ENCODE measurements around the gene AIRE. TPM values are rescaled to one million over a fixed set of nuclear protein-coding genes. Genes with fewer than 3 reads are reported as not detected.
"Not testable (repeated sequence)": the region's sequence is repeated elsewhere in the genome, so short reads cannot be mapped to it uniquely, and the experiment has no call there.

AIRE gene
- total RNA-seq, 1 experiment from 2014 or later = 0.17 TPM

DNA sequence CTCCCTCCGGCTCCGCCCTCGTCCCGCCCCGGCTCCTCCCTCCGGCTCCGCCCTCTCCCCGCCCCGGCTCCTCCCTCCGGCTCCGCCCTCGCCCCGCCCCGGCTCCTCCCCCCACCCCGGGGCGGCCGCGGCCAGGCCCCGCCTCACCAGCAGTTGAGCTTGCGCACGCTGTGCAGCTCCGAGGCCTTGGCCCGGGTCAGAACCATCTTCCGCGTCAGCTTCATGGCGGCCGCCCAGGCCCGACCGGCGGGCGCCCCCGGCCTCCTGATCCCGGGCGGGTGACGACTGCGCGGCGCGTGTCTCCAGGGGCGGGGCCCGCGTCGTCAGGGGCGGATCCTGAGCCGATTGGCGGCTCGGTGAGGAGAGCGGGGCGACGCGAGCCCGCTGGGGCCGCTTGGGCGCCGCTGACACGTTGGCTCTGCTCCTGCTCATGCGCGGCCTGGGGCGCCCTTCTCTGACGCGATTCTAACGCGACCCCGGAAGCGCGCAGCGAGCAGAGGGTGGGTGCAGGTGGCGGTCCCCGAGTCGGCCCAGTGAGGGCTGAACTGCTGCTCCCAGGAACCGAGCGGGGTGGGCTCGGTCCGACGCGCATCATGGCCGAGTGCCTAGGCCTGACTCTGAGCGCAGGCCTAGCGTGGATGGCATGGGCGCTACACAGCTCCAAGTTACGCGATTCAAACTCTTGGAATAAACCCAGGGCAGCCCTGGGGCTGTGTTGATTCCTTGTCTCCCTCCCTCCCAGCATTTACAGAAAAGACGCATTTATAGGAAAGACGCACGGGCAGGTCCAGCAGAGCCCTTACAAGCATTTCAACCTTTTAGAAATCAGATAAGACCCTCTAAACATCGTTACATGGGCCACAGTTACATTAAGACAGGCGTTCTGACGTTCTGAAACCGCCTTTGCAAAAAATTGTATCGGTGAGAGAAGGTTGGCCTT is 53.6 kb downstream of the AIRE start, which contains the start of gene CFAP410:
CFAP410 (minus strand) TSS at position 420 of the 940 bp plus-strand sequence; CDS start at position 224, 196 bp downstream.
- no peak within 1 kb of the TSS for H2BK120ac ChIP-seq (ENCODE audit: low read depth, low read length, poor library complexity, severe bottlenecking)
- Mint-ChIP-seq H3K27ac (peak within 1 kb of the TSS; percentile 90 to 97 (median 94)), H3K27me3 (ENCODE audit: low read depth) (no peaks in the 10 kb centered on the region), H3K4me3 (peak within 1 kb of the TSS; percentile 79 to 87), H3K36me3 (ENCODE audit: insufficient read depth in 1 of 3, low read depth in 3 of 3) (peaks cover 0 to 5% (median 0%) of the 10 kb centered on the region in 3 experiments; a peak in 1 of 7 replicates), H3K4me1 (peaks cover 29 to 40% of the 10 kb centered on the region in 2 experiments), H3K9me3 (no peaks in the 10 kb centered on the region)
- no peak within 1 kb of the TSS for H3K4ac ChIP-seq (ENCODE audit: low read depth, low read length)
- no peak within 1 kb of the TSS for H2BK20ac ChIP-seq (ENCODE audit: low read depth, low read length, poor library complexity, severe bottlenecking)
- TF ChIP-seq, protein P1, sequence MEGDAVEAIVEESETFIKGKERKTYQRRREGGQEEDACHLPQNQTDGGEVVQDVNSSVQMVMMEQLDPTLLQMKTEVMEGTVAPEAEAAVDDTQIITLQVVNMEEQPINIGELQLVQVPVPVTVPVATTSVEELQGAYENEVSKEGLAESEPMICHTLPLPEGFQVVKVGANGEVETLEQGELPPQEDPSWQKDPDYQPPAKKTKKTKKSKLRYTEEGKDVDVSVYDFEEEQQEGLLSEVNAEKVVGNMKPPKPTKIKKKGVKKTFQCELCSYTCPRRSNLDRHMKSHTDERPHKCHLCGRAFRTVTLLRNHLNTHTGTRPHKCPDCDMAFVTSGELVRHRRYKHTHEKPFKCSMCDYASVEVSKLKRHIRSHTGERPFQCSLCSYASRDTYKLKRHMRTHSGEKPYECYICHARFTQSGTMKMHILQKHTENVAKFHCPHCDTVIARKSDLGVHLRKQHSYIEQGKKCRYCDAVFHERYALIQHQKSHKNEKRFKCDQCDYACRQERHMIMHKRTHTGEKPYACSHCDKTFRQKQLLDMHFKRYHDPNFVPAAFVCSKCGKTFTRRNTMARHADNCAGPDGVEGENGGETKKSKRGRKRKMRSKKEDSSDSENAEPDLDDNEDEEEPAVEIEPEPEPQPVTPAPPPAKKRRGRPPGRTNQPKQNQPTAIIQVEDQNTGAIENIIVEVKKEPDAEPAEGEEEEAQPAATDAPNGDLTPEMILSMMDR (conservative IDR thresholded peaks at IDR 0.05) = no peak
- H3T11ph ChIP-seq (ENCODE audit: low read length) = no peak within 1 kb of the TSS
- peak within 1 kb of the TSS; percentile 67 for H4K5ac ChIP-seq (ENCODE audit: insufficient read length, low read depth, low read length)
- H3K56ac ChIP-seq (ENCODE audit: insufficient read length, low read depth, low read length) = no peak within 1 kb of the TSS
- no peak within 1 kb of the TSS for H4K91ac ChIP-seq (ENCODE audit: insufficient read length, low read depth, low read length)
- H4K8ac ChIP-seq (replicated peaks; ENCODE audit: insufficient read length, low read depth, low read length) = no peak within 1 kb of the TSS
- peak within 1 kb of the TSS; percentile 10 for H3K27ac ChIP-seq (ENCODE audit: insufficient read length, low read depth, low read length)
- H2AK5ac ChIP-seq (ENCODE audit: insufficient read length, low read length) = no peak within 1 kb of the TSS
- no peak within 1 kb of the TSS for H2BK12ac ChIP-seq (ENCODE audit: insufficient read length, low read depth, low read length)
- no CpG with 5 or more reads among the region's 90 CpGs for WGBS (ENCODE audit: extremely low coverage, insufficient read length, low lambda C conversion rate)
- H3K79me2 ChIP-seq (ENCODE audit: insufficient read depth, low read length) = no peaks in the 10 kb centered on the region
- no peaks in the 10 kb centered on the region for H3K79me1 ChIP-seq (ENCODE audit: insufficient read depth, low read depth, low read length, poor library complexity, severe bottlenecking)
- H3K18ac ChIP-seq (ENCODE audit: insufficient read length, low read depth, low read length) = peak within 1 kb of the TSS; percentile 61
- H3K4me1 ChIP-seq (ENCODE audit: insufficient read depth, low read length) = no peaks in the 10 kb centered on the region
- H4K20me1 ChIP-seq (ENCODE audit: control insufficient read depth, insufficient read depth, insufficient read length) = no peaks in the 10 kb centered on the region
- H3K14ac ChIP-seq (ENCODE audit: insufficient read depth, low read length) = peak within 1 kb of the TSS; percentile 79
- H3K9me3 ChIP-seq (ENCODE audit: control insufficient read depth, low read depth, low read length) = no peaks in the 10 kb centered on the region
- H3K23me2 ChIP-seq (ENCODE audit: insufficient read length, low read depth, low read length, poor library complexity, severe bottlenecking) = peaks cover 6% of the 10 kb centered on the region
- DNase-seq = peak; percentile 96
- no peak within 1 kb of the TSS for H2AFZ ChIP-seq (ENCODE audit: low read length)
- H3K23ac ChIP-seq (ENCODE audit: insufficient read length, low read depth, low read length) = no peak within 1 kb of the TSS
- peak within 1 kb of the TSS; percentile 72 for H3K9ac ChIP-seq (ENCODE audit: extremely low read depth, insufficient read length, low read length)
- no peaks in the 10 kb centered on the region for H3K27me3 ChIP-seq (ENCODE audit: insufficient read depth, low read length)
- H3K4me2 ChIP-seq (ENCODE audit: insufficient read depth, insufficient read length, low read length) = peak within 1 kb of the TSS; percentile 79
- no peak within 1 kb of the TSS for H2BK15ac ChIP-seq (ENCODE audit: low read depth, low read length)
- no peak within 1 kb of the TSS for H2BK5ac ChIP-seq (ENCODE audit: insufficient read length, low read length)

GRCh38 chr21:44341726-44342458 is 56.2 kb downstream of the AIRE start:
- H3T11ph ChIP-seq (ENCODE audit: low read length); H3K18ac ChIP-seq (ENCODE audit: insufficient read length, low read depth, low read length); H4K5ac ChIP-seq (ENCODE audit: insufficient read length, low read depth, low read length); H3K56ac ChIP-seq (ENCODE audit: insufficient read length, low read depth, low read length); H2BK12ac ChIP-seq (ENCODE audit: insufficient read length, low read depth, low read length); H3K4me2 ChIP-seq (ENCODE audit: insufficient read depth, insufficient read length, low read length); H2BK5ac ChIP-seq (ENCODE audit: insufficient read length, low read length); DNase-seq; H3K9me3 ChIP-seq (ENCODE audit: control insufficient read depth, low read depth, low read length); H3K23ac ChIP-seq (ENCODE audit: insufficient read length, low read depth, low read length); H4K91ac ChIP-seq (ENCODE audit: insufficient read length, low read depth, low read length); H4K8ac ChIP-seq (replicated peaks; ENCODE audit: insufficient read length, low read depth, low read length); H3K14ac ChIP-seq (ENCODE audit: insufficient read depth, low read length); H3K36me3 Mint-ChIP-seq (ENCODE audit: insufficient read depth in 1 of 3, low read depth in 3 of 3); H3K27me3 Mint-ChIP-seq (ENCODE audit: low read depth); H3K4me3 Mint-ChIP-seq; H2AK5ac ChIP-seq (ENCODE audit: insufficient read length, low read length); H3K4me1 ChIP-seq (ENCODE audit: insufficient read depth, low read length); H2BK120ac ChIP-seq (ENCODE audit: low read depth, low read length, poor library complexity, severe bottlenecking); H3K4ac ChIP-seq (ENCODE audit: low read depth, low read length); H2AFZ ChIP-seq (ENCODE audit: low read length); H4K20me1 ChIP-seq (ENCODE audit: control insufficient read depth, insufficient read depth, insufficient read length); H3K27me3 ChIP-seq (ENCODE audit: insufficient read depth, low read length); H3K27ac ChIP-seq (ENCODE audit: insufficient read length, low read depth, low read length); H3K9ac ChIP-seq (ENCODE audit: extremely low read depth, insufficient read length, low read length); H3K79me1 ChIP-seq (ENCODE audit: insufficient read depth, low read depth, low read length, poor library complexity, severe bottlenecking); H2BK15ac ChIP-seq (ENCODE audit: low read depth, low read length); H3K79me2 ChIP-seq (ENCODE audit: insufficient read depth, low read length); H3K9me3 Mint-ChIP-seq; H3K23me2 ChIP-seq (ENCODE audit: insufficient read length, low read depth, low read length, poor library complexity, severe bottlenecking); H2BK20ac ChIP-seq (ENCODE audit: low read depth, low read length, poor library complexity, severe bottlenecking): not testable (repeated sequence)
- WGBS (ENCODE audit: extremely low coverage, insufficient read length, low lambda C conversion rate) = no CpG with 5 or more reads among the region's 12 CpGs
- H3K4me1 Mint-ChIP-seq = peaks cover 34 to 48% of the 10 kb centered on the region in 2 experiments
- H3K27ac Mint-ChIP-seq = peak overlapping the region in 2 of 3 experiments; percentile 52 to 81; a peak in 3 of 7 replicates
